GM19025 (cell line): ENCODE data around the gene RPLP1.

ENCODE experiments used
- ATAC-seq: cut with Tn5 transposase; IDR thresholded peaks from one replicate; pipeline ENCODE4 v1.9.1; 2021; ENCODE audit warnings: mild to moderate bottlenecking, low read depth, moderate library complexity; ENCODE audit not compliant: unreplicated experiment

Gene RPLP1

GRCh38 chr15:69452692-69453521 is at the start of gene RPLP1:
Gene RPLP1, plus strand, starts transcription at chr15:69452818. Its CDS starts 131 bp downstream, at chr15:69452949.
- ATAC-seq = peak; percentile 66

GRCh38 chr15:69403594-69403993 is 49.0 kb upstream of the RPLP1 start:
- ATAC-seq = no peak

DNA sequence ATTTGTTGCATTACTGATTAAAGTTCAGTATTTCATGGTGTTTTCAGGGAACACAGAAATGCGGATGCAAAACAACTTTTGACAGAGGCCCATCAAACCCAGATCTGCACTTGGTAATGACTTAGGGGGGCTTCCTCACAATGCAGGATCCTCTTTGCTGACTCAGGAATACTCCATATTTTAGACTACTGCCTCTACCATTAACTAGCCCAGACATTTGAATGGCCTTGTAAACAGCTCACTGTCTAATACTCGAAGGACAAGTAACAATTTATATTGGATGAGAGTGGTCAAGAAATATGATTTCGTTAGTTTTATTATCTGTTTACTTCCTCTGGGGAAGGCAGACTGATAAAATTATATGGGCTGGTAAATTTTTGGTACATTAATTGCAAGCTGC is 47.5 kb upstream of the RPLP1 start:
- ATAC-seq = no peak

- no peak for ATAC-seq
Observed at GRCh38 chr15:69407719-69408400, 44.8 kb upstream of the RPLP1 start.

GRCh38 chr15:69408841-69409240 is 43.8 kb upstream of the RPLP1 start:
- ATAC-seq = no peak

DNA sequence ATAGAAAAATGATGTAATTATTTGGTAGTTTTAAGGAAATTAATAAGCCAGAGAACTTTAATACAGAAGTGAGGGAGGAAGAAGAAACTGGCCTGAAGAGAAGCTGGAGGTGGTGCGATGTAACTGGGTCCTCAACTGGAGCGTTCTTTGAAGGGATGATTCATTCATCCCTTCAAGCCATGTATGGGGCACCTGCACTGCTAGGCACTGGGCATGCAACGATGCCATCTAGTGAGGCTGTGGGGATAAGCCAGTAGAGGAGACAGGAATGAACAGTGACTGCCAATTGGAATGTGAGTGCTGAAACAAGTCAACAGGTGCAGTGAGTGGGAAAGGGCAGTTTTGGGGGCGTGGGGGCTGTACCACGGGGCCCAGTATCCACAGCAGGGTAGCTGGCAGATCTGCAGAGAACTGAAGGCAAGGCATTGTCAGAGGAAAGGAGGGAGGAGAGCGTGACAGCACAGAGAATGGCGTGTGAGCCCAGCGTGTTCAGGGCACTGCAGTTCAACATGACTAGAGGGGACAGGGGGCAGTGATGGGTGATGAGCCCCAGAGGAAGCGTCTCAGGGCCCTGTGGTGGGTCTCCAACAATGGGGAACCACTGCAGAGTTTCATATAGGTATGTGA is 42.3 kb upstream of the RPLP1 start:
- no peak for ATAC-seq

- ATAC-seq = no peak
Observed at GRCh38 chr15:69412274-69412673, 40.3 kb upstream of the RPLP1 start.

DNA sequence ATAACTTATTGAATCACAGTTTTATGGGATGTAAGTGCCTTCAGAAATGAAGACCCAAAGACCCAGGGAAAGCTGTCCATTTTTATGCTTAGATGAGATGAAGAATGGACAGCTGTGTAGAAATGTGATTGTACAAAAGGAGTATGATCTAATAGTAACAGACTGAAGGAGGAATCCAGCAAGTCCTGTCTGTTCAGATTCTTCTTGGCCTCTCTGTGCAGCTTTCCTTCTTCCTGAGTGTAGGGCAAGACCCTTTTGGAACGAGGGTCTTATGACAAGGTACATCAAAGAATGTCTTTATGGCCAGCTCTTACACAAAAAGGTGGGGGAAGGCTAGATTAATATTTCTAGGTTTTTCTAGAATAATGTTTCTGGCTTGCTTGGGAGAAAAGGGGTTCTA is 39.9 kb upstream of the RPLP1 start:
- no peak for ATAC-seq

- ATAC-seq = peak; percentile 93
Observed at GRCh38 chr15:69413822-69414700, 38.6 kb upstream of the RPLP1 start, which contains the start of gene KIF23. Gene KIF23, plus strand, starts transcription at chr15:69414349. Its CDS starts 117 bp downstream, at chr15:69414466.

- ATAC-seq = peak; percentile 19
Observed at GRCh38 chr15:69414701-69415167, 37.9 kb upstream of the RPLP1 start.

- no peak for ATAC-seq
Observed at GRCh38 chr15:69415381-69415780, 37.2 kb upstream of the RPLP1 start.

- no peak for ATAC-seq
Observed at GRCh38 chr15:69417581-69417980, 35.0 kb upstream of the RPLP1 start.

GRCh38 chr15:69421498-69421897 is 31.1 kb upstream of the RPLP1 start:
- no peak for ATAC-seq

DNA sequence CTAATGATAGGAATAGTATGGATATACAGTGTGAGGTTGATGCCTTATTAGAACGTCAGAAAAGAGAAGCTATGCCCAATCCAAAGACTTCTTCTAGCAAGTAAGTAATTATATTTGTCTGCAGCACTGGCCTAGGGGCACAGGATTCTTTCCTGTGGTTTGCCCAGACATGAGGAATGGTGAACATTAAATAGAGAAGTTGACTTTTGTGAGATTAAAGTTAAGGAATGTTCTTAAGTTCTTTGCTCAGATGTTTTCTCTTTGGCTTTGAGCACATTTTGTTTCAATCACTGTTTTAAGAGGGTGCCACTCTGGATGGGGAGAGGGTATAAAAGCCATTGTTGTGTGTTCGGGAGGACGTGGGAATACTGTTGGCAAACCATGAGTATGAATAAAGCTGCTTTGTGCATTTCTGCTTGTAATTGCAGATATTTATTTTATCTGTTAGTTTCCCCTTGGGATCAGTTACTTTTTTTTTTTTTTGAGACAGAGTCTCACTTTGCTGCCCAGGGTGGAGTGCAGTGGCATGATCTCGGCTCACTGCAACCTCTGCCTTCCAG is 30.2 kb upstream of the RPLP1 start:
- ATAC-seq = no peak

DNA sequence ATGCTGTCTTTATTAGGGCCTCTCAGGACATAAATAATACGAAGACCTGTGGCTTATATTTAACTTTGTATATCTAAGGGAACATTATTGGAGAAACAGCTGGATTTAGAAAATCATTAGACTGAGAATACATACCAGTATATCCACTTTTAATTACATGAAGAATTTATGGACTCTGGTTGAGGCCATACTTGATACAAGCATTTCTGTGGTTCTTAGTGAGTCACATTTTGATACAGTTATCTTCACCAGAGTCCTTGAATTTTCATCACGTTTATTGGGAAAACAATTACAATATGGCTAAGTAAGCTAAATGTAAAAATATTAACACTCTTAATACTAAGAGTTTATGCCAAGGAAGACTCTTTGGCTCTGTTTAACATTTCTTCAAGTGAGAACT is 28.6 kb upstream of the RPLP1 start:
- ATAC-seq = no peak

GRCh38 chr15:69424748-69425413 is 27.7 kb upstream of the RPLP1 start:
- no peak for ATAC-seq

DNA sequence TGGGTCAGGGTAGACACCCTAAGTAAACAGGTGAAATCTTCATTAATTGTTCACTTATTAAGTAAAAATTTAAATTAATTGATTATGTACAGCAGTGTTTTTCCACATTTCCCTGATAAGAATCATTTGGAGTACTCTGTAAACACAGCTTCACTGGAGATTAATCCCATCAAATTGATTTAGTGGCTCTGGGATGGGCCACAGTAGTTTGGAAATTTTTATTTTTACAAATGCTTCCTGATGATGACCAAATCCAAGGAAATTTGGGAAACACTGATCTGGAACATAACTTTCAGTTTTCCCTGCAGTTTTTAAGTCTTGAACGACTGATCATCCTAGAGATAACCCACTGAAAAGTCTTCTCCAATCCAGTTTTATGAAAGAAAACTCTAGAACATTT is 18.8 kb upstream of the RPLP1 start:
- ATAC-seq = no peak

DNA sequence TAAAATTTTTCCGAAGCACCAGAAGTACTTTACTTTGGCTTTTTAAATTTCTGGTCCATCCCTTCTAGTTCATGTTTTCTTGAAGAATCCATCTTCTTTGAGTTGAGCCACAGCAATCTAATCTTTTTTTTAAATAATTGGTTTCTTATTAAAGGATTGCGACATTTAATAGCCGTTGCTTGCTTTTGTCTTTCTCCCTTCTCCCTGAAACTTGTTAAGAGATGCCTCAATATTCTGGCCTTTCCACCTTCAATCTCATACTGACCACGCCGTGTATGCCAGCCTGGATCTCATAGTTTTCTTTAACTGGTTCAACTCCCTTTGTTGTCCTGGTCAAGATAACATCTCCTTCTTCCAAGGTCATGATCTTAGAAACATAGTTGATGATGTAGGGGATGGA is 18.4 kb upstream of the RPLP1 start:
- no peak for ATAC-seq

GRCh38 chr15:69434679-69435078 is 17.9 kb upstream of the RPLP1 start:
- no peak for ATAC-seq
